Measurements from ENCODE around the gene EDN3. TPM values are rescaled to one million over a fixed set of nuclear protein-coding genes. Genes with fewer than 3 reads are reported as not detected.

EDN3 gene
- total and polyA plus RNA-seq, 9 of the 15 experiments (the other 6 are each of a cell fraction or from before 2014, with no cell fraction given): not detected

DNA sequence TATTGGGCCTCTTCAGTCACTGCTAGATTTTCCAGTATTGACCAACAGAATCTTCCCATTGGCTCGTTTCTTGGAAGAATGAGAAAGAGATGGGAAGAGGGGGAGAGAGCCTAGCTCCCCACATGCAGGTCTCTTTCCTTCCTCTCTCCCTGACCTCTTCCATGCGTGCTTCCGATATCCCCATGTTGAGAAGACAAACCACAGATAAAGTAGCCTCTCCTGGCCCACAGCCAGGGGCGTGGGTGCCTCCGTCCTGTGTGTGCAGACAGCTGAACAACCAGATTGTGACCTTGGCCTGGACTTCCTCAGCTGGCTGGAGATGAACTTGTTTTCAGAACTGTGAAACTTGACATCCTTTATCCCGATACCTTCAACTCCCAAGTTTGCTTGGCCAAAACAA is 71.0 kb downstream of the EDN3 start:
- H3K79me2 ChIP-seq (ENCODE audit: control insufficient read depth, insufficient read depth, low read length): no peaks in the 10 kb centered on the region
- 0% methylated on average over 6 of the region's 6 CpGs for WGBS (ENCODE audit: insufficient coverage, low coverage, missing lambda C conversion rate)
- no peaks in the 10 kb centered on the region for H3K36me3 ChIP-seq (ENCODE audit: control insufficient read depth, insufficient read depth, low read length)
- ChIA-PET POLR2A (no interaction called here), CTCF (ENCODE audit: low intra/inter-chr PET ratio) (no interaction called here)
- H2AFZ ChIP-seq (ENCODE audit: low read depth, low read length): no peak overlapping the region
- peak; percentile 40 for TF ChIP-seq CBFA2T3 (IDR thresholded peaks at IDR 0.05)
- TF ChIP-seq, protein P1, sequence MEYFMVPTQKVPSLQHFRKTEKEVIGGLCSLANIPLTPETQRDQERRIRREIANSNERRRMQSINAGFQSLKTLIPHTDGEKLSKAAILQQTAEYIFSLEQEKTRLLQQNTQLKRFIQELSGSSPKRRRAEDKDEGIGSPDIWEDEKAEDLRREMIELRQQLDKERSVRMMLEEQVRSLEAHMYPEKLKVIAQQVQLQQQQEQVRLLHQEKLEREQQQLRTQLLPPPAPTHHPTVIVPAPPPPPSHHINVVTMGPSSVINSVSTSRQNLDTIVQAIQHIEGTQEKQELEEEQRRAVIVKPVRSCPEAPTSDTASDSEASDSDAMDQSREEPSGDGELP (CRISPR knock-in tag; IDR thresholded peaks at IDR 0.05; ENCODE audit: borderline replicate concordance): peak; percentile 33; the same call in 1 of the 2 replicates
- TF ChIP-seq CBFA2T2 (conservative IDR thresholded peaks at IDR 0.05): 0 out of 2 replicates have a peak, but pooled peaks have one; percentile 16
- TF ChIP-seq CBX5 (IDR thresholded peaks at IDR 0.05; ENCODE audit: borderline replicate concordance, low read depth): no peak
- TF ChIP-seq, protein P2, sequence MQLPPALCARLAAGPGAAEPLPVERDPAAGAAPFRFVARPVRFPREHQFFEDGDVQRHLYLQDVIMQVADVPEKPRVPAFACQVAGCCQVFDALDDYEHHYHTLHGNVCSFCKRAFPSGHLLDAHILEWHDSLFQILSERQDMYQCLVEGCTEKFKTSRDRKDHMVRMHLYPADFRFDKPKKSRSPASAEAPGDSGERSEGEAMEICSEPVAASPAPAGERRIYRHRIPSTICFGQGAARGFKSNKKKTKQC (CRISPR knock-in tag; IDR thresholded peaks at IDR 0.05): no peak
- TF ChIP-seq FOXJ2 (tag; IDR thresholded peaks at IDR 0.05): no peak
- no peak for TF ChIP-seq CCAR2 (IDR thresholded peaks at IDR 0.05; ENCODE audit: low read depth, low read length)
- TF ChIP-seq EGR1 (conservative IDR thresholded peaks at IDR 0.05): 0 out of 2 replicates have a peak, but pooled peaks have one; percentile 18
- TF ChIP-seq, protein P3, sequence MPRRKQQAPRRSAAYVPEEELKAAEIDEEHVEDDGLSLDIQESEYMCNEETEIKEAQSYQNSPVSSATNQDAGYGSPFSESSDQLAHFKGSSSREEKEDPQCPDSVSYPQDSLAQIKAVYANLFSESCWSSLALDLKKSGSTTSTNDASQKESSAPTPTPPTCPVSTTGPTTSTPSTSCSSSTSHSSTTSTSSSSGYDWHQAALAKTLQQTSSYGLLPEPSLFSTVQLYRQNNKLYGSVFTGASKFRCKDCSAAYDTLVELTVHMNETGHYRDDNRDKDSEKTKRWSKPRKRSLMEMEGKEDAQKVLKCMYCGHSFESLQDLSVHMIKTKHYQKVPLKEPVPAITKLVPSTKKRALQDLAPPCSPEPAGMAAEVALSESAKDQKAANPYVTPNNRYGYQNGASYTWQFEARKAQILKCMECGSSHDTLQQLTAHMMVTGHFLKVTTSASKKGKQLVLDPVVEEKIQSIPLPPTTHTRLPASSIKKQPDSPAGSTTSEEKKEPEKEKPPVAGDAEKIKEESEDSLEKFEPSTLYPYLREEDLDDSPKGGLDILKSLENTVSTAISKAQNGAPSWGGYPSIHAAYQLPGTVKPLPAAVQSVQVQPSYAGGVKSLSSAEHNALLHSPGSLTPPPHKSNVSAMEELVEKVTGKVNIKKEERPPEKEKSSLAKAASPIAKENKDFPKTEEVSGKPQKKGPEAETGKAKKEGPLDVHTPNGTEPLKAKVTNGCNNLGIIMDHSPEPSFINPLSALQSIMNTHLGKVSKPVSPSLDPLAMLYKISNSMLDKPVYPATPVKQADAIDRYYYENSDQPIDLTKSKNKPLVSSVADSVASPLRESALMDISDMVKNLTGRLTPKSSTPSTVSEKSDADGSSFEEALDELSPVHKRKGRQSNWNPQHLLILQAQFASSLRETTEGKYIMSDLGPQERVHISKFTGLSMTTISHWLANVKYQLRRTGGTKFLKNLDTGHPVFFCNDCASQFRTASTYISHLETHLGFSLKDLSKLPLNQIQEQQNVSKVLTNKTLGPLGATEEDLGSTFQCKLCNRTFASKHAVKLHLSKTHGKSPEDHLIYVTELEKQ (CRISPR knock-in tag; IDR thresholded peaks at IDR 0.05): no peak
- TF ChIP-seq PHF21A (IDR thresholded peaks at IDR 0.05; ENCODE audit: borderline replicate concordance, low read depth): no peak
- TF ChIP-seq ELF1 (tag; IDR thresholded peaks at IDR 0.05): no peak
- no peak for TF ChIP-seq DNMT1 (IDR thresholded peaks at IDR 0.05)
- TF ChIP-seq NFIC (IDR thresholded peaks at IDR 0.05): peak; percentile 77
- intact Hi-C loops (cut with micrococcal nuclease) (no loop called here), in situ Hi-C loops (cut with MboI) (no loop called here)
- peaks cover 0 to 7% of the 10 kb centered on the region in 2 experiments; a peak in 1 of 5 replicates for H3K4me1 ChIP-seq (replicated peaks in 1 of 2; ENCODE audit: control insufficient read depth in 2 of 2, insufficient read depth in 2 of 2, low read length in 2 of 2)
- H4K20me1 ChIP-seq (replicated peaks; ENCODE audit: control insufficient read depth, insufficient read depth, low read length): peaks cover 1% of the 10 kb centered on the region; the same call in 1 of the 2 replicates
- H3K4me2 ChIP-seq (ENCODE audit: insufficient read depth, low read length): no peak overlapping the region
- ATAC-seq (no peak), DNase-seq (ENCODE audit: extremely low read depth in 1 of 4, low spot score in 3 of 4) (peak in 2 of 4 experiments; percentile 16 to 52), FAIRE-seq (peak; percentile 52)
- H3K27me3 ChIP-seq (ENCODE audit: control insufficient read depth in 2 of 2, insufficient read depth in 2 of 2, low read length in 2 of 2): peaks cover 4 to 7% of the 10 kb centered on the region in 2 experiments; a peak in 2 of 5 replicates
- BruUV-seq (replicated peaks): no TSS peak
- no peaks in the 10 kb centered on the region for H3K9me1 ChIP-seq (ENCODE audit: control insufficient read depth, insufficient read depth, low read length)
- H3K27ac ChIP-seq (ENCODE audit: extremely low read depth, low read depth, low read length): no peak overlapping the region
- H3K9ac ChIP-seq (ENCODE audit: insufficient read depth in 1 of 2, low read depth in 2 of 2, low read length in 2 of 2): no peak overlapping the region
- no peak overlapping the region for H3K4me3 ChIP-seq
- H3K9me3 ChIP-seq (replicated peaks; ENCODE audit: control insufficient read depth, insufficient read depth, low read depth, low read length): no peaks in the 10 kb centered on the region

Measured in K562 (cell line).